RPMI7951 (cell line): ENCODE results near the gene ZNF330. TPM values are rescaled to one million over a fixed set of nuclear protein-coding genes. Genes with fewer than 3 reads are reported as not detected.
"Not testable (repeated sequence)": the region's sequence is repeated elsewhere in the genome, so short reads cannot be mapped to it uniquely, and the experiment has no call there.

Experiments
- DNase-seq: peaks from one replicate; pipeline ENCODE4 v3.0.0-alpha.2; 2012; ENCODE audit warnings: low read depth
- total RNA-seq: library from RNA; depleted of rRNA; stranded (reverse); fragments of >200 nt; shearing (Covaris generic); gene quantifications from 2 replicates; pipeline ENCODE4 v1.2.3, GENCODE V29; 2014; rRNA removed

The ZNF330 gene
- 19.3 and 23.0 TPM in 2 replicates for total RNA-seq

DNA sequence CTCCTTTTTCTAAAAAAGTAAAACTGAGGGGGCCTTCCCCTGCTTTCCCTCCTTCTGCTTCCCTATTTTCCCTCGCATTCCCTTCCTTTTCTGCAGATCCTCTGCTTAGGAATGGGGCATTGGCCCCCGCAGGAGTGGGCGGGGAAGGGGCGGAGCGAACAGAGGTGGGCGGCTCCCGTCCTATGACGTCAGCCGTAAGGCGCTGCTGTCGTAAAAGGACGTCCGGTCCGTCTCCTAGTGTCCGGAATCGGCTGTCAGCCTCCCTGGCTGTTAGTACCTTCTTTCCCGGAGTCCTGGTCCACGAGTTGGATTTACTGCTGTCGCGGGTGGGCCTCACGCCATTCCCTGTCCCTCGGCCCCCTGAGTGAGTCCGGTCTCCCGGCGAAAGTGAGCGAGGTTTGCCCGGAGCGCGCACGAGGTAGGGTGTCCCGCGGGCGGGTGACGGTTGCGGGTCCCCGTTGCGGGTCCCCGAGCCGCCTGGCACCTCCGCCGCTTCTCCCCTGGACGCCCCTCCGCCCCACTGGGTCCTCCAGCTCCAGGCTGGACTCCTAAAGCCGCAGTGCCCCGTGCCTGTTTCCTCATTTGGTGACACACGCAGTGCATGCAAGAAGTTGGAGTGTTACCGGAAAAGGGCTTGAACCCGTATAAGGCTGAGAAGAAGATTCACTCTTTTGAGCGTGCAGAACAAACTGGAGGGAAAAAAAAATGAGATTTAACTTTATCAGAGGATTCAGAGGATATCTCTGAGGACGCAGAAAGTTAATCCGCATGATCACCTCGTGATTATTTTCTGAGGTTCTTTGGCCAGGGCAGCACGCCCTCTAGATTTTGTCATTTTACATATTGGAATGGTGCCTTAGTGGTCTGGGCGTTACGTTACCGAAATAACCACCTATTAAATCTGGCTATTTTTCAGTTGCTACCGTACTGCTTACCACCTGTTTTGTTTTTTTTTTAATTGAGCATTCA, at the start of gene ZNF330:
ZNF330 (plus strand) TSS at position 205 of the 969 bp plus-strand sequence. CDS start 1,477 bp downstream, outside the sequence.
- peak; percentile 85 for DNase-seq

DNA sequence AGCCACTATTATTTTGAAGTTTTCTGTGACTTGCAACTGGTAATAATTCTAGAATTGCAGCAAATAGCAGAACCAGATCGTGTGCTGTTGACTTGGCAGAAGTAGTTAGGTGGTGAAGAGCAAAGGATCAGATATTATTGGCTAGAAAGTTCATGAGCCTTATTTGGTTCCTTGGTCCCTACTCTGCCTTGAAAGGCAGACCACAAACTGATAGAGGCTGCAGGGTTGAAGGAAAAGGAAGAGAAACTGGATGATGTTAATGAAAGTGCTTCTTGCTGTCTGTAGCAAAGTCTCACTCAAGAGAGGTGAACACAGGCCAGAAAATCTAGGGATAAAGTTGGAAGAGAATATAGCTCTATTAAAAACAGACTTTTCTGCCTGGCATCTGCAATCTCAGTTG, 46.2 kb upstream of the ZNF330 start:
- no peak for DNase-seq

DNA sequence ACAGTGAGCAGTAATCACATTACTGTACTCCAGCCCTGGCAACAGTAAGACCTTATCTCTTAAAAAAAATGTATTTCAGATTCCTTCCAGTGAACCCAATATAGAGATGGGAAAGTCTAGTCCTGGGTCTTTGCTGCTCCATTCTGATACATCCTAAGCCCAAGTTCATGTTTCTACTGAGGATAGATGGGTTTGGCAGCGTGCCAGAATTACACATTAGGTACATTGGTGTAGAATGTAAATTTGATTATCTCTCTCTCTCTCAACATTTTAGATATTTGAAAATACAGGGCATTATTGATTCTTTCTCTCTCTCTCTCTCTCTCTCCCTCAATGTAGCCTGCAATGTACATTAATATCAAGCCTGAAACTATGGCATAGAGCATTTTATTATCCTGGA, 43.5 kb upstream of the ZNF330 start:
- DNase-seq = no peak

DNA sequence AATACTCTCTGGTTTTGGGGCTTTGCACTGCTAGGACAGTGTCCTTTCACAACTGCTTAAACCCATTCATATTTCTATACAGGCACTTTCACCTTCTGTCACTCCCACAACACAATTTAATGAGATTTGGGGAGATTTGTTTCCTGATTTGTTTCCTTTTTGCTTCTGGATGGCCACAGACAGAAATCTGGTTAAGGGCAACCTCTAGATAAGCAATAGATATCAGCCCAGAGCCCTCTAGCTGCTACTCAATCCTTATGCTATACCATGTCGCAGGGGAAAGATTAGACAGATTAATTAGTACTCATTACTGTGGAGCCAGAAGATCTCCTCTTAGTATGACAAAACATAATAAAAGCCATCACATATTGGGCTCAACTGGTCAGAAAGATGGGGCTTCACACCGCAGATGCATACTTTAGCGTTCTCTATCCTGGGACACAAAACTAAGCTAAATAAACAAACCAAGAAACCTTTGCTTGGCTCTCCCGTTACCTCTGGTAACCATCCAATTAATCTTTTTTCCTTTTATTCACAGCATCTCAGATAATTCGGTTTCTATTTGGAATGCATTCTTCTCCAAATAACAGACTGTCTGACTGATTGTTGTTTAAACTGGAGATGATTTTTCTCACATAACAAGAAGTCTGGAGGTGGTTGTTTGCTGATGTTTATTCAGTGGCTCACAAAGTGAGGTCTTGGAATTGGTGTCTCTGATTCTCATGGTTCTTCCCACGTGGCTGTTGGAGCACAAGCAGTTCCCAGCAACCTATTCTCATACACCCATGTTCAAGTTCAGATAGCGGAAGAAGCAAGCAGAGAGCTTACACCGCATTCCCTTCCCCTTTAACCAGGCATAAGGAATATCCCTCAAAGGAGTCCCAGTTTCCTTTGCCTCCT, 41.0 kb upstream of the ZNF330 start:
- no peak for DNase-seq

DNA sequence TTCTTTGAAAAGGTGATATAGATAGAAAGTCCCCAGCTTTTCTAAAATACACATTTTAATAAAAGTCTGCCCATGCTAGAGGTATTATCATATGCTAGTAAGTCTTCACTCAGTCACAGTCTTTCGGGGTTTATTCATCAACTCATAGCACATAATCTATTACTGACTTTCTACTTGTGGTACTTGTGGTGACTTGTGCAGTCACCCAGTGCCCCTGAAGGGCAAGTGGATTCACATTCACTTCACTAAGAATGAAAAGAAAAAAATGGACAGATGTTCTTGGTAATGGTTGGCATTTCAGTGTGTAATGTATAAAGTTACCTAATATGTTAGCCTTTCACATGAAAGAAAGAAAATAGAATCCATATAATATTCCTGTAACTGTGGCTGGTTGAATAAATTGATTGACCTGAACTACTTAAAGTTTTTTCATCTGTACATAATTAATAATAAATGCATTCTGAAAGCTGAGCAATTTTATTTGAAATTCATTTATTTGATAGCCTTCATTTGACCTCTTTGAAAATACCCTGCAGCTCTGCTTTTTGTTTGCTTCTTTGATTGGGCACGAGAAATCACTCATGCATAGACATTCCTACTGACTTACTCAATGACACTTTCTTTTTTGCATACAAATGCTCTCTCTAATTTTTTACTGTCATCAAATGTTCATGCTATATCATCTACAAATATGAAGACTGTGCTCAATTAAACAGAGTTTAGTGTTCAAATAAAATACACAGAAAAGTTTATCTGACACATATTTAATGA, 39.5 kb upstream of the ZNF330 start:
- DNase-seq = no peak

DNA sequence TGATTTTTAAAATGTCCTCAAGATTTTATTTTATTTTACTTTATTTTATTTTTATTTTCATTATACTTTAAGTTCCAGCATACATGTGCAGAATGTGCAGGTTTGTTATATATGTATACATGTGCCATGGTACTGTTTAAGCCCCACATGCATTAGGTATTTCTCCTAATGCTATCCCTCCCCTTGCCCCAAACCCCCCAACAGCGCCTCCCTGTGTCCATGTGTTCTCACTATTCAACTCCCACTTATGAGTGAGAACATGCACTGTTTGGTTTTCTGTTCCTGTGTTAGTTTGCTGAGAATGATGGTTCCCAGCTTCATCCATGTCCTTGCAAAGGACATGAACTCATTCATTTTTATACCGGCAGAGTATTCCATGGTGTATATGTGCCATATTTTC, 37.2 kb upstream of the ZNF330 start:
- DNase-seq = not testable (repeated sequence)

DNA sequence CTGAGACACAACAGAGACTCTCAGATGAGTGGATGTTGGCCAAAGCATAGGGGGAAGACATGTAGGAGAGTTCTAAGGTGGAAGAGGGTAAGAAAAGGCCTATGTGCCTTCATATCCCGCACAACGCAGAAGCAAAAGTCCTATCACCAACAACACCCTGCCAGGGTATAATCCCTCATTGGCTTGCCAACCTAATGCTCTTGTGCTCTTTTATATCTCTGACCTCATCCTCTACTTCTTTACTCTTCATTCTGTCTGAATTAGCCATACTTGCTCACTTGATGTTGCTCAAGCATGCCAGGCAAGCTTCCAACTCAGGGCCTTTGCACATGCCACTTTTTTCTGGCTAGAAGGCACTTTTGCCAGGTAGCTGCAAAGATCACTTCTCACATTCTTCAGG, 28.1 kb upstream of the ZNF330 start:
- no peak for DNase-seq

DNA sequence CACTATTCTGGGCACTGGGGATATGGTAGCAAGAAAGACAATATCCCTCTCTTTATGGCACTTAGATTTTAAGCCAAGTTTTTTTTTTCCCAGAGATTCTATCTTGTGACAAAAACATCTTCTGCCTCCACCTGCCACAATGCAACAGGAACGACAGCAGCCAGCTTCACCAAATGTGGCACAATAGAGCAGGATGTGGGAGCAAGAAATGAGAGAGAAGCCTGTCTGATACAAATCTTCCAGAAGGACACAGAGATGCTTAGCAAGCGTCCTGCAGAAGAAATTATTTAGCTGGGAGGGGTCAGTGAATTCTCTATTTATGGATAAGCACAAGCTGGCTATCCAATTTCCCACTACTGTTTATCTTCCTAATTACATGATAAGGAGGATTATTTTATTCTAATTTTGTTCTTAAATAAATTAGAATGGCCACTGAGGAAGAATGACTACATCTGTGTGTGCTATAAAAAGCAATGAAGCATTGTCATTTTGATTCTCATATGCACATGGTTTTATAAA, 27.1 kb upstream of the ZNF330 start:
- DNase-seq = no peak

DNA sequence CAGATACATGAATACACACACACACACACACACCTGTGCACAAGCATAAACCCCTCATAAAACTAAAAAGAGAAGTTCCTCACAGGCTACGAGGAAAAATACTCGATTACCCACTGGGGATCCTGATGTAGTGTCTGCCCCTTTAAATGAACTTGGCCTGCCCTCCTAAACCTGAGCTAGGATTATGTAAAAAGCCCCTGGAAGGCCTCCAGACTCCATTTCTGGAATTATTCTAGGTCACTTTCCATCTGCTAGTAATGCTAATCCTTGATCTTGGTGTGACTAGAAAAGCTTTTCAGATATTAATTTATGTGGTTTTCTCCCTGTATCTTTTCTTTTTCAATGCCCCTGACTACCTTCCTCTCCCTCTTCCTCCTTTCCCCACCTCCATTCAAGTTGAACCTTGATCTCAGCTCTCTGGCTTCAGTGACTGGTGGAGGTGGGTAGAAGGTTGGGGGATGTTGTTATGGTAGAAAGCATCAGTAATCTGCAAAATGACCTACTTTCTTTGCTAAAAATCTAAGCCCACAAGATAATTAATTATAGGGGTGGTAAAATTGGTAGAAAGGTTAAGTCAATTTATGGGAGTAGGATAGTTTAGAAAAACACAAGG, 25.5 kb upstream of the ZNF330 start:
- no peak for DNase-seq

DNA sequence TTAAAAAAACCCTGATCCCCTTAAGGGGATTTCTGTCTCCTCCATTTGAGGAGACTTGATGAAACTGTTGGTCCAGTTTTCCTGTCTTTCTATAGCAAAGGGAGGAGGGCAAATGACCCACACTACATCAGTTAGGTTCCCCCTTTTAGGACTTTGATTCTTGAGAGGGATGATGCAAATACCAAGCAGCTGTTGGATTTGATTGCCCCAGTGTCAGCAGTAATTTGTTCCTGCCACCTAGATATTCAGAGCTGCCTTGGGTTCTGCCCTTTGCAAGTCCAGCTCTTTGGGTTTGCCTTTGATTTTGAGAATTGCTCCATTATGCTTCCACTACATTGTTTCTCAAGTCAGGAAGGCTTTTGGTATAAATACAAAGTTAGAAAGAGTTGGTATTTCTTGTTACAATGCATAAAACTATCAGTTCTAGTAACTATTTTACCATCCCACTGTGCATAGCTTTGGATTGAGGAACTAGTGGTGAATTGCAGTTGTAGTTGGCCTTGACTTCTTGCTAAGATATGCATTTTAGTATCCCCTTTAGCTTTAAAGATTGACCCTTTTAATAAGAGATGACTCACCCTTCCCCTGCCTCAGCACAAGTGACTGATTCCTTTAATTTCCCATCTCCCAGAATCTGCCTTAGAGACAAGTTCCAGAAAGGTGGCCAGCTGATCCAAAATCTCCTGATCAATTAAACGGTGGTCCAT, 24.3 kb upstream of the ZNF330 start:
- no peak for DNase-seq

DNA sequence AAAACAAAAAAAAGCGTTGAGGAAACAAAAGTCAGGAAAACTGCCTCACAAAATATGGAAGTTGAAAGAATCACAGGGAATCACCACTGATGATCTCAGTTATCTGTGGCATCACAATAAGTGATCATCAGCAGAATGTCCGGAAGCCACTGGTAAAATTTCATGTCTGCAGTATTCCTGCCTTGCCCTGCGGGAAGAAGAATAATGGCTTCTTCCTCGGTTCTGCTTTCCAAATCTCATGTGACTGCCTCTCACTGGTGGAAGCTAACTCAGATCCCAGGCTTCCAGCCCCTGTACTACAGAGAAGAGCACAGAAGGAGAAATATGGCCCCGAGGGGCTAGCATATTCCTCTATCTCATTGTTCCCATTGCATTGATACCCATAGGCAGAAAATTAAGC, 12.7 kb upstream of the ZNF330 start:
- peak; percentile 6 for DNase-seq

DNA sequence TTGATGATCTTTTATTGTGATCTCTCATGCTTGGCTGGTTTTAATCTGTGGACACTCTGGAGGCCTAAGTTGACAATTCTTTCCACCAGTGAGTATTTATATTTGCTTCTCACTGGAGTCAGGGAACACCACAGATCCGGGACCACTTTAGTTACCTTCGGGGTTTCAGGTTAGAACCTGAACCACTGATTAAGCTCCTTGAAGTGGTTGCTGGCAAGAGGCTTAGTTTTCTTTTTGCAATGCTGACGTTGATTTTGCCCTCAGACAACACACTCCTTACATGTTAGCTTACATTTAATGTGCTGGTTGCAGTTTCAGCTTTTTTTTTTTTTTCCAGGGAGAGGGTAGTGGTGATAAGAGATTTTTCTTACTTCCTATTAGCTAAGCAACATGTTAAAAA, 10.5 kb upstream of the ZNF330 start:
- DNase-seq = no peak

DNA sequence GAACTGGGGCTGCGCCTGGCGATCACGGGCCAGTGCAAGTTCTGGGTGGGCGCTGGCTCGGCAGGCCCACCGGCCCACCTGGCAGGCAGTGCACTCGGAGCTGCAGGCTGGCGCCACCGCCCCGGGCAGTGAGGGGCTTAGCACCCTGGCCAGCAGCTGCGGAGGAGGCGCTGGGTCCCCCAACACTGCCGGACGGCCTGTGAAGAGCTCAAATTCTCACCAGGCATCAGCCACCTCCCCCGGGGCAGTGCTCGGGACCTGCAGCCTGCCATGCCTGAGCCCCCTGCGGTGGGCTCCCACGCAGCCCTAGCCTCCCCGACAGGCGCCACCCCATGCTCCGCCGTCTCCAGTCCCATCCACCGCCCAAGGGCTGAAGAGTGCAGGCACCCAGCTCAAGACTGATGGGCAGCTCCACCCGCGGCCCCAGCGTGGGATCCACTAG, 7.1 kb upstream of the ZNF330 start:
- DNase-seq = no peak

DNA sequence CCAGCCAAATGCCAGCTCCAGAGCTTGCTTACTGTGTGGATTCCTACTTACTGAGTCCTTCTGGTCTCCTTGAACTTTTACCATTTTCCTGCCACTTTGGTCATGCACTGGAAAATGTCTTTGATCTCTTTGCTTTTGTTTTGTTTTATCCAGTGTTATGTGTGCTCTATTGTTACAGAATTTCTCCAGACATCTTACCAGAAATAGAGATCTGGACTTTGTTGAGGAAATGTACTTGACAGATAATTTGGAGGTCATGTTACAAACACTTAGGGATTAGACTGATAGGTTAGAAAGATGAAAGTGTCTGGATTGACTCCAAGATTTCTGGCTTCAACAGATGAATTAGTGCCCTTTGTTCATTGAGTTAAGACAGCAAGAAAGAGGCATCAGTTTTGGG, 5.7 kb upstream of the ZNF330 start:
- no peak for DNase-seq

DNA sequence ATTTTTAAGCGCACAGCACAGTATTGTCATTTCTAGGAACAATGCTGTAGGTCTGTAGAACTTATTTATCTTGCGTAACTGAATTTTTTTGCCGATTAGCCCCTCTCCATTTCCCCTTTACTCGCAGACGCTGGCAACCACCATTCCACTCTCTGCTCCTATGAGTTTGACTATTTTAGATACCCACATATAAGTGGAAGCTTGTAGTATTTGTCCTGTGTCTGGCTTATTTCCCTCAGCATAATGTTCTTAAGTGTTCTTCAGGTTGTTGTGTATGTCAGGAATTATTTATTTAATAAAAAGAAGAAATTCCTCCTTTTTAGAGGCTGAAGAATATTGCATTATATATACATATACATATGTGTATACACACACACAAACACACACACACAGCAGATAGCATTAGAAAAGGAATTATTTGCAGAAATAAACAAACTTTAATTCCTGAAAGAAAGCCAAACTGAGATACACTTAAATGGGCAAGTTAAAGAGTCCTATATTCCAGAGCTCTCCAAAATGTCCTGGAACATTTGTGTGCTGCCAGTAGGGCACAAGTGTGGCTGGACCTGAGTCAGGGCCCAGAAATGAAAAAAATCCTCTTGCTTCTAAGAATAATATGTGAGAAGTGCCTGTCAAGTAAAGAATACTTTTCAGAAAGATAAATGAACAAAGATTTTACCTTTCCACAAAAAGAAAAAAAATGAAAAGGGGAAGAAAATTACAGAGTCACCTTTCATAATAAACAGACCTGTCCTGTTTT, 4.5 kb upstream of the ZNF330 start:
- no peak for DNase-seq

DNA sequence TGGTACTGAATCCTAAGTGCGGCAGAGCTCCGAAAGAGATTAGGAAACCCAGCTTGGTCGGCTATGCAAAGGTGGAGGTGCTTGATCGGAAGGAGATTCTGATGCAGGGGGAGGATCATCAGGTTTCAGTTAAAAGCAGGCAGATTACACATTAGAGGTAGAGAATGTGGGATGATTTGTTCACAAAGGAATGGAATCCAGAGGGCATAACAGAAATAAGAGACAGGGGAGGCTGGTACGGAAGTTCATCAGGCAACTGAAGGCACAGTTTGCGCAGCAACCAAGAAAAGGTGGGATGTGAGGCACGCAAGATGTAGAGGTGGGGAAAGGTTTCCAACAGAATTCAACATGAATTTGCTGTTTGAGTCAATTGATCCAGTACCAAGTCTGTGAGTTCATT, 424 bp upstream of the ZNF330 start:
- DNase-seq = no peak

DNA sequence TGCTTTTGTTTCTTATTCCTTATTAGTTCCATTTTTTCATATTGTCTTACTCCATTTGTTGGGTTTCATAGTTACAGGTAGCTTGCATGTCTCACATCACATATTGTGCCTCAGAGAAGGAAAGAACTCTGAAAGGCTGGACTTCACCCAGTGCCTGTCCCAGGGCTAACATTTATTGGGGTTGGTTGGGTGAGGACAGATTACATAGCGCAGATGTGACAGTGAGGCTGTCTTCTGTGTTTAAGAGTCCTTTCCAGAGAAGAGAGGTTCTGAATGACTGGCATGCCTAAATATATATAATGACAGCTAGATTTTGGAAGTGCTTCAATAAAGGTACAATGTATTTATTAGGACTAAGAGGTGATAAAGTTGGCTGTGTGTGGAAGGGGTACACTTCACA, 2.7 kb downstream of the ZNF330 start:
- no peak for DNase-seq

DNA sequence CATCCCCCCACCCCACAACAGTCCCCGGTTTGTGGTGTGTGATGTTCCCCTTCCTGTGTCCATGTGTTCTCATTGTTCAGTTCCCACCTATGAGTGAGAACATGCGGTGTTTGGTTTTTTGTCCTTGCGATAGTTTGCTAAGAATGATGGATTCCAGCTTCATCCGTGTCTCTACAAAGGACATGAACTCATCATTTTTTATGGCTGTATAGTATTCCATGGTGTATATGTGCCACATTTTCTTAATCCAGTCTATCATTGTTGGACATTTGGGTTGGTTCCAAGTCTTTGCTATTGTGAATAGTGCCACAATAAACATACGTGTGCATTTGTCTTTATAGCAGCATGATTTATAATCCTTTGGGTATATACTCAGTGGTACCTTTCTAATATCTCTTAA, 6.6 kb downstream of the ZNF330 start:
- not testable (repeated sequence) for DNase-seq

DNA sequence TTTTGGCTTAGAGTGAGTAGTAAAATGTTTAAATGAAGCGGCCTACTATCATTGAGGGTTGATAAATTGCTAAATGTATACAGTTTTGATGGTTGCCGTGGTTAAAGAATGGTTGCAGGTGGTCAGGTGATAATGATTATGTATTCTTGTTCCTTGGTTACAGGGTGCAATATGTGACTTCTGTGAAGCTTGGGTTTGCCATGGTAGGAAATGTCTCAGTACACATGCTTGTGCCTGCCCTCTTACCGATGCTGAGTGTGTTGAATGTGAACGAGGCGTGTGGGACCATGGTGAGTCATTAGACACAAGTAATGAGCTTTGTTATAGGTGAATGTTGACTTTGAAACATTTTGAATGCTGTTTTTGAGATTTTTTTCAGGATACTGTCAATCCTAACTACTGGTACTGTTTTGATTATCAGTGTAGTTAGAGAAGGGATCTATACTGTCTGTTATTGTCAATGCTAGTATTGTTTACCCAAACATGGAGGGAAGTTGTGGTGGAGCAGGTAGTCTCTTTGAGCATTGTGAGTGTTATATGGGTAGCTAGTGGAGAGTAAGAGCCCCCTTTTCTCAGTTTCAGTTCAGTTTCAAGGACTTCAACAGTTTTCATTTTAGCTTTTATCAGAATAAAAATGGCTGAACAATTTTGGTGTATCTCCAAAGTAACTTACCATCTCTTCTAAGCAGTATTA, 8.9 kb downstream of the ZNF330 start:
- no peak for DNase-seq
